ENCODE measurements around the gene WDR31. TPM values are rescaled to one million over a fixed set of nuclear protein-coding genes. Genes with fewer than 3 reads are reported as not detected.

WDR31 gene
- total RNA-seq, 2 experiments from 2014 or later = 0.85 to 1.4 TPM

DNA sequence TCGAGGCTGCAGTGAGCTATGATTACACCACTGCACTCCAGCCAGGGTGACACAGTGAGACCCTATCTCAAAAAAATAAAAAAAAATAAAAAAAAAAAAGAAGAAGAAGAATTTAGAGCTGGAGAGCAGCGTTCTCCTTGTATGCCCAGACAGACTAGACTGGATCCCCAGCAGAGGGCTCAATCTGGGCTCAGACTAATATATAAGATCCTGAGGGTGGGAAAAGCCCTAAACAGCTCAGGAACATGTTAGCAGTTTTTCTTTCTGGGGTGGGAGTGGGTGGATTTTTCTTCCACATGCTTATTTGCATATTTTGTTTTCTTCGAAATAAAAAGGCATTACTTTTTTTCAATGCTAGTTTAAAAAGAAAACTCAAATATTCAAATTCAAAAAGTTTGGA lies 8.4 kb upstream of the WDR31 start:
- Mint-ChIP-seq H3K27ac (no peak overlapping the region), H3K27me3 (peaks cover 9% of the 10 kb centered on the region), H3K4me1 (peaks cover 56% of the 10 kb centered on the region), H3K4me3 (no peak overlapping the region), H3K9me3 (no peaks in the 10 kb centered on the region), H3K36me3 (ENCODE audit: low read depth) (peaks cover 3% of the 10 kb centered on the region)
- DNase-seq = no peak
- ChIA-PET CTCF (interaction anchor here (1.2 to 5.9 kb wide), 8 partner anchors 8 to 126 kb away, joined by 3 to 42 read pairs (median 4); partner anchors contain the start of genes ALAD, CDC26, PRPF4 and WDR31), POLR2A (interaction anchor here (0.7 to 4.0 kb wide), 10 partner anchors 8 to 233 kb away, joined by 3 to 40 read pairs (median 6); partner anchors contain the start of genes C9orf43, CDC26, FKBP15 and HDHD3)

DNA sequence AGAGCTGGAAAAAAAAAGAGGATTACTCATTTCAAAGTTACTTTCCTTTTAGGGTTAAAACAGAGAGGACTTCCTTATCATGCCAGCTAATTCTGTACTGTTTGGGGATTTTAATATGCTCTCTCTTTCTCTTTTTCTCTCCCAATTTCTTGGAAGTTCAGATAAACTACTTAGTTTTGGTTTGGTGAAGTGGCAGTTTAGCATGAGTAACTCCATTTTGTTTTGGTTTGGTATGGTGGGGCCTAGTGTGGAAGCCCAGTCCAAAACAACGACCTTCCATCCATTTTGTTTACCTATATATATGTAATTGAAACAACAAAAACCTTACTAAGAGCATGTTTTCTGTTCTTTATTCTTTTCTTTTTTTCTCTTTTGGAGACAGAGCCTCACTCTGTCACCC lies 5.6 kb upstream of the WDR31 start:
- ChIA-PET CTCF (interaction anchor here (1.5 kb wide), 1 partner anchor 63 kb away, joined by 3 read pairs; no protein-coding TSS in a partner anchor), POLR2A (interaction anchor here (1.7 kb wide), 1 partner anchor 31 kb away, joined by 4 read pairs; the partner anchor contains the start of gene HDHD3)
- no peak for DNase-seq
- peaks cover 53% of the 10 kb centered on the region for H3K4me1 Mint-ChIP-seq
- no peaks in the 10 kb centered on the region for H3K9me3 Mint-ChIP-seq
- no peak overlapping the region for H3K27ac Mint-ChIP-seq
- no peak overlapping the region for H3K4me3 Mint-ChIP-seq
- peaks cover under 1% of the 10 kb centered on the region for H3K27me3 Mint-ChIP-seq
- no peaks in the 10 kb centered on the region for H3K36me3 Mint-ChIP-seq (ENCODE audit: low read depth)

DNA sequence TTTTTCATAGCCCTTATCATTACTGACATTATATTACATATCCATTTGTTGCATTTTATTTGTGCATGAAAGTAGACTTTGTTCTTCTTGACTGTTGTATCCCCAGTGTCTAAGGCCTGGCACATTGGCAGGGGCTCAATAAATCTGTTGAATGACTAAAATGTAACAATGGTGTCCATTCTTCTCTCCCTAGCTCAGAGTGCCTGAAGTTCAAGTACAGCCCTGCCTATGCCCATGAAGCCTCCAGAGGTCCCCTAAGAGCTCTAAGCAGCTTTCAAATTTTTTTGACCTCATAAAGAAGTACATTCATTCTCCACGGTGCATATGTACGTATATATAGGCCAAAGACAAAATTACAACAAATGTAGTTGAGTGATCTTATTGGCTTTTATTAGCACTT lies 5.1 kb upstream of the WDR31 start:
- ChIA-PET POLR2A (no interaction called here), CTCF (interaction anchor here (0.6 to 1.5 kb wide), 2 partner anchors 57 to 64 kb away, joined by 3 read pairs; no protein-coding TSS in a partner anchor)
- no peaks in the 10 kb centered on the region for H3K27me3 Mint-ChIP-seq
- H3K36me3 Mint-ChIP-seq (ENCODE audit: low read depth) = no peaks in the 10 kb centered on the region
- peaks cover 53% of the 10 kb centered on the region for H3K4me1 Mint-ChIP-seq
- no peak overlapping the region for H3K4me3 Mint-ChIP-seq
- H3K27ac Mint-ChIP-seq = no peak overlapping the region
- H3K9me3 Mint-ChIP-seq = no peaks in the 10 kb centered on the region
- DNase-seq = no peak

DNA sequence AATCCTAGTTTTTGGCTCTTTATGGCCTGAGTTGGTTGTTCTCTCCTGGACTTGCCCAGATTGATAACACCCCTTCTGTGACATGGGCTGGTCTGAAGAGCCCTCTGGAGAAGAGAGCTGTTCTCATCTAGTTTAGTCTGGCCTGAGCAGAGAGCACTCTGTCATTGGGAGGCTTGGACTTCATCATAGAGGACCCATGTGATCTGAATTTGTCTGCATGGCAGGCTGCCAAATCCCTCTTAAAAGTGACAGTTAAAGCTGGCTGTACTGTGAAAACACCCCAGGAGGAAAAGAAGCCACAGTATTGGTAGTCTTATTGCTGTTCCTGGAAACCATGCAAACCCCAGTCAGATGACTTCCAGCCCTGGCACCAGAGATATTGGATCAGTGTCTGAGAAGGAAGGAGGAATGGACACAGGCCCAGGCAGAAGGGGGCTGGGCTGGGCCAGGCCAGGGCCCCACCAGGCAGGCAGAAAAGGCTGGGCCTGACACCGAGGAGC lies 3.7 kb upstream of the WDR31 start:
- CTCF ChIA-PET = interaction anchor here (1.0 kb wide), 1 partner anchor 57 kb away, joined by 3 read pairs; the partner anchor contains the start of gene ALAD
- Mint-ChIP-seq H3K27ac (no peak overlapping the region), H3K36me3 (ENCODE audit: low read depth) (no peaks in the 10 kb centered on the region), H3K4me3 (no peak overlapping the region), H3K4me1 (peaks cover 55% of the 10 kb centered on the region), H3K27me3 (no peaks in the 10 kb centered on the region), H3K9me3 (no peaks in the 10 kb centered on the region)
- POLR2A ChIA-PET = no interaction called here
- no peak for DNase-seq

DNA sequence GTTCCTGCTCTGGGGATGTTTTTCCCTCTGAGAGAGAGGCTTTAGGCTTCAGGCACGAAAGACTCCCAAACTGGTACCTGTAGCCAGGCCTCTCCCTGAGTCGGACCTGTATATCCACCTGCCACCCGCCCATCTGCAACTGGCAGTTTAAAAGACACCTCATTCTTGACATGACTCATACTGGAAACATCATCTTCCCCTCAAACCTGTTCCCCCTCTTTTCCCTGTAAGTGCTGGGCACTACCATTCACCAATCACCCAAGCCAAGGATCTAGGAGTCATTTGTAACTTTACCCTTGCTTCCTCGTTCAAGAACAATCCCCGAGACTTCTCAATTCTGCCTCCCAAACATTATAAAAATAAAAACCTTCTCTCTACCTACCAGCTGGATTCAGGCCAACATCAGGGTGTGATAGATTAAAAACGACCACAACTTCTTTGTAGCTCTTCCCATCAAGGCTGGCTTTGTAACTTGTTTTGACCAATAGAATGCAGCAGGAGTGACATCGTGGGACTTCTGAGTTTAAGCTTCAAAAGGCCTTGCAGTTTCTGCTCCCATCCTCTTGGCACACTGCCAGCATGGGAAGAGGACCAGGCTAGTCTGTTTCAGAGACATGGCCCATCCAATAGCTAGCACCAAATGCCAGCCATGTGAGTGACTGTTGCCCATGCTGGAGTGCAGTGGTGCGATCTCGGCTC lies 1.8 kb upstream of the WDR31 start:
- no peak for DNase-seq
- no peaks in the 10 kb centered on the region for H3K36me3 Mint-ChIP-seq (ENCODE audit: low read depth)
- no peaks in the 10 kb centered on the region for H3K27me3 Mint-ChIP-seq
- H3K9me3 Mint-ChIP-seq = no peaks in the 10 kb centered on the region
- ChIA-PET CTCF (interaction anchor here (1.2 to 4.0 kb wide), 2 partner anchors 8 to 20 kb away, joined by 3 to 42 read pairs; partner anchors contain the start of gene BSPRY), POLR2A (interaction anchor here (1.7 to 3.1 kb wide), 3 partner anchors 8 to 68 kb away, joined by 4 to 40 read pairs (median 9); partner anchors contain the start of genes BSPRY, C9orf43, CDC26 and POLE3)
- peaks cover 45% of the 10 kb centered on the region for H3K4me1 Mint-ChIP-seq
- no peak overlapping the region for H3K4me3 Mint-ChIP-seq
- H3K27ac Mint-ChIP-seq = no peak overlapping the region

DNA sequence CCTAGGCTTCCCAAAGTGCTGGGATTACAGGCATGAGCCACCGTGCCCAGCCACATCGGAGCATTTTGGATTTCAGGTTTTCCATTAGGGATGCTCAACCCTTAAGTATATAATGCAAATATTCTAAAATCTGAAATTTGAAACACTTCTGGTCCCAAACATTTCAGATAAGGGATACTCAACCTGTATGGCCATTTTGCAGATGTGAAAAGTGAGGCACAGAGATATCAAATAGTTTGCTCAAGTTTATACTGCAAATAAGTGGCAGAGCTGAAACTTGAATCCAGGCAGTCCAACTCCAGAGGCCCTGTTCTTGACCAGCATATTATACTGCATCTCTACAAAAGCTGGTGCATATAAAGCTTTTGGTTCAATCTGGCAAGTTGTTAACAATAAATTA lies 2.4 kb downstream of the WDR31 start:
- DNase-seq = no peak
- H3K9me3 Mint-ChIP-seq = no peaks in the 10 kb centered on the region
- ChIA-PET CTCF (interaction anchor here (1.3 to 2.6 kb wide), 2 partner anchors 63 to 64 kb away, joined by 4 to 8 read pairs; partner anchors contain the start of genes ALAD, CDC26 and PRPF4), POLR2A (interaction anchor here (0.9 to 1.9 kb wide), 3 partner anchors 11 to 72 kb away, joined by 3 to 6 read pairs (median 3); partner anchors contain the start of genes C9orf43, CDC26, POLE3 and PRPF4)
- H3K27me3 Mint-ChIP-seq = no peaks in the 10 kb centered on the region
- H3K36me3 Mint-ChIP-seq (ENCODE audit: low read depth) = no peaks in the 10 kb centered on the region
- H3K4me3 Mint-ChIP-seq = no peak overlapping the region
- H3K4me1 Mint-ChIP-seq = peaks cover 39% of the 10 kb centered on the region
- H3K27ac Mint-ChIP-seq = no peak overlapping the region

DNA sequence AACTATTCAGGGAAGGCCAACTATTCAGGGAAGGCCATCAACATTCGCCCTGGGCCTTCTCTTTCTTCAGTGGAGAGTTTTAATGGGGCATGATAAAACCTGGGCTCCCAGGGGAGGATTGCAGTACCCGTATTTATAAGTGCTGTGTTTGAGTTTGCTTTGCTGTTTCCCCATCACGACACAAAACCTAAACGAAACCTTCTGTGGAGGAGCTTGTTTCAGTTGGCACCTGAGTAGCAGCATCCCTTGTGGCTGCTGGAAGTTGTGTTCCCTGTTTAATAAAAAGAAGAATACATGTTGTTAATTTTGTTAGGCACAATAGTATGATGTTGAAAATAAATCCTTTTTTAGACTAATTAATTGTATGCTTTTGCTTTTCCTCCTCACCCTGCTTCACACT lies 8.3 kb downstream of the WDR31 start:
- Mint-ChIP-seq H3K9me3 (no peaks in the 10 kb centered on the region), H3K27ac (no peak overlapping the region), H3K27me3 (no peaks in the 10 kb centered on the region), H3K4me3 (no peak overlapping the region), H3K4me1 (peaks cover 11% of the 10 kb centered on the region), H3K36me3 (ENCODE audit: low read depth) (no peaks in the 10 kb centered on the region)
- CTCF ChIA-PET = no interaction called here
- DNase-seq = no peak
- POLR2A ChIA-PET = no interaction called here

DNA sequence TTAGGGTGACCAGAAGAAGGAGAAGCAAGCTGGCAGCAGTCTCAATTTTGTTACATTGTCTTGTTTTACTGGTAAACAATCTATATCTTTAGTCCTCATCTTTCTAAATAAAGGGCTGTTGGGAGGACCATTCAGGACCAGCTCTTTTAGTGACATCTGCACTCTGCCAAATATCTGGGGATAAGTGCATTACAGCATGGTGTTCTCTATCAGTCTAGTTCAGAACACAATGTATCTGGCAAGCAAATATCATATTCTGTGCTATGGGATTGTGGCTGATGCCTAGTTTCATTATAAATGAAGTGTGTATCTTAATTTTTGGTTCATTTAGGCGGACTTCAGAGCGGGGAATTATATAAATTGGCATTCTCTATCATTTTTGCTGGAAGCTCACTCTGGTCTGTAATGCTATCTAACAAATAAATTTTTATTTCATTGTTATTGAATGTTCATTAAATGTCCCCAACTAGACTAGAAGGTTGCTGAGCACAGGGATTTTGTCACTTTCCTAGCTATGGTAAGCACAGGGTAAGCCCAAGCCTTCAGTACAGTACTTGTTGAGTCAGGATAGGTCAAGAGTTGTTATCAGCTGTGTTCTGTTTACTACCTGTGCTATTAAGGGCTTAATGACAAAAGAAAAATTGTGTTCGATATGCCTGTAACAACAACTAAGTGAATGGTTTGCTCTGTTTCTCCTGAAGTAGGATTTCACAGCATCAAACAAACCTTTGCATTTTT lies 11.9 kb downstream of the WDR31 start:
- H3K9me3 Mint-ChIP-seq = no peaks in the 10 kb centered on the region
- no peaks in the 10 kb centered on the region for H3K4me1 Mint-ChIP-seq
- ChIA-PET CTCF (interaction anchor here (0.6 kb wide), 1 partner anchor 75 kb away, joined by 5 read pairs; no protein-coding TSS in a partner anchor), POLR2A (no interaction called here)
- no peak for DNase-seq
- H3K27ac Mint-ChIP-seq = no peak overlapping the region
- H3K4me3 Mint-ChIP-seq = no peak overlapping the region
- no peaks in the 10 kb centered on the region for H3K36me3 Mint-ChIP-seq (ENCODE audit: low read depth)
- no peaks in the 10 kb centered on the region for H3K27me3 Mint-ChIP-seq

DNA sequence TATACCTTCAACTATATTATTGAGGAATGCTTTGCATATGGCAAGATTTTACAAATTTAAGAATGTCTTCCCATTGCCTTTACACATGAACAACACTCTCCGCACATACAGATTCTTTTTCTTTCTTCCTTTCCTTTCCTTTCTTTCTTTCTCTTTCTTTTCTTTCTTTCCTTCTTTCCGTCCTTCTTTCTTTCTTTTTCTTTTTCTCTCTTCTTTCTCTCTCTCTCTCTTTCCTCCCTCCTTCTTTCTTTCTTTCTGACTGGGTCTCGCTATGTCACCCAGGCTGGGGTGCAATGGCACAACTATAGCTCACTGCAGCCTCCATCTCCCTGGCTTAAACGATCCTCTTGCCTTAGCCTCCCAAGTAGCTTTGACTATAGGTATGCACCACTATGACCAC lies 13.8 kb downstream of the WDR31 start:
- no peak overlapping the region for H3K4me3 Mint-ChIP-seq
- H3K27me3 Mint-ChIP-seq = no peaks in the 10 kb centered on the region
- no peaks in the 10 kb centered on the region for H3K9me3 Mint-ChIP-seq
- ChIA-PET POLR2A (no interaction called here), CTCF (interaction anchor here (1.0 kb wide), 1 partner anchor 16 kb away, joined by 3 read pairs; no protein-coding TSS in a partner anchor)
- H3K4me1 Mint-ChIP-seq = no peaks in the 10 kb centered on the region
- H3K36me3 Mint-ChIP-seq (ENCODE audit: low read depth) = no peaks in the 10 kb centered on the region
- H3K27ac Mint-ChIP-seq = no peak overlapping the region
- no peak for DNase-seq

DNA sequence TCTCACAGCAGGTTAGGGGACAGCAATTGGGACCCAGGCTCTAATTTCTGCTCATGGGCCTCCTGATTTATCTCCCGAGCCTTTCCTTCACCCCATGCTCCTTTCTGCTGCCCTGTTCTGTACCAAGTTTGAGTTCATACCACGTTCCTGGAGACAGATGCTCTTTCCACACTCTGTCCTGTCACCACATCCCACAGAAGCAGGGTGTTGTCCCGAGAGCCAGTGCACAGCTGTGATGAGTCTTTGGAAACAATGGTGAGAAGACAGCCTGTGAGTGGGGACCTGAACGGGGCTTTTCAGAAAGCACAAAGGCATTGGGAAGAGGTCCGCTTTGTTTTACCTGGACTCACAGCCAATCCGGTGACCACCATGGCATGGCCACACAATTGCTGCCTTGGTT lies 17.4 kb downstream of the WDR31 start:
- Mint-ChIP-seq H3K36me3 (ENCODE audit: low read depth) (no peaks in the 10 kb centered on the region), H3K4me3 (no peak overlapping the region), H3K4me1 (no peaks in the 10 kb centered on the region), H3K9me3 (no peaks in the 10 kb centered on the region), H3K27ac (no peak overlapping the region), H3K27me3 (no peaks in the 10 kb centered on the region)
- ChIA-PET CTCF (no interaction called here), POLR2A (no interaction called here)
- no peak for DNase-seq

DNA sequence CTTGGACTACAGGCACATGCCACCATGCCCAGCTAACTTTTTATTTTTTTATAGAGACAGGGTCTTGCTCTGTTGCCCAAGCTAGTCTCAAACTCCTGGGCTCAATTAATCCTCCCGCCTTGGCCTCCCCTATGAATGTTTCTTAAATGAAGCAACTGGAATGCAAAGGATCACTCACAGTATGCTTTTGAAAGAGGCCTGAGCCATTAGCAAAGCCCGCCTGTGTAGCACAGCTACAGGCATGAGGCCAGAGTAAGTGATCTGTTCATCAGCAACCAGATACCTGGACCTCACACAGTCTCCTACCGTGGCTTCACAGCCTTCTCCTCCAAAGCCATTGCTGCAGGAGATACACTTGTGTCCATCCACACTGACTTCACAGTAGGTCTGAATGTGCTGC lies 20.0 kb downstream of the WDR31 start:
- H3K36me3 Mint-ChIP-seq (ENCODE audit: low read depth) = no peaks in the 10 kb centered on the region
- no peaks in the 10 kb centered on the region for H3K4me1 Mint-ChIP-seq
- peaks cover 1% of the 10 kb centered on the region for H3K27me3 Mint-ChIP-seq
- DNase-seq = no peak
- no peak overlapping the region for H3K27ac Mint-ChIP-seq
- CTCF ChIA-PET = no interaction called here
- H3K9me3 Mint-ChIP-seq = no peaks in the 10 kb centered on the region
- no peak overlapping the region for H3K4me3 Mint-ChIP-seq
- POLR2A ChIA-PET = no interaction called here

DNA sequence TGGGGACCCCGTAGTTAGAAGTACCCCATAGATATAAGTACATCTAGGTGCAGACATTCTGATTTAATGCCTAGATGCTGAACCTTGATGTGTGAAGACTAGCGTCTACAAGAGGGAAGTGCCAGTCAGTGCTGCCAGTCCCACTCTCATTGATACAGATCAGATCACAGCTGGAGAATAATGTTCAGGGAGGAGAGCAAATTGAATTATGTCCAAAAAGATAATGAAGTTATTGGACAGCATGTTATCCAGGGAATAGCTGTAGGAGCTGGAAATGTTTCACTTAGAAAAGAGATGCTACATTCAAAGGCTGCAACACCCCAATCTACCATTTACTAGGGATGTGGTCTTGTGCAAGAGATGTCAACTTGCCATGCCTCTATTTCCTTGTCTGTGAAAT lies 21.0 kb downstream of the WDR31 start:
- ChIA-PET CTCF (no interaction called here), POLR2A (no interaction called here)
- no peaks in the 10 kb centered on the region for H3K4me1 Mint-ChIP-seq
- no peak for DNase-seq
- no peaks in the 10 kb centered on the region for H3K9me3 Mint-ChIP-seq
- H3K4me3 Mint-ChIP-seq = no peak overlapping the region
- H3K27ac Mint-ChIP-seq = no peak overlapping the region
- H3K27me3 Mint-ChIP-seq = peaks cover 3% of the 10 kb centered on the region
- H3K36me3 Mint-ChIP-seq (ENCODE audit: low read depth) = no peaks in the 10 kb centered on the region

DNA sequence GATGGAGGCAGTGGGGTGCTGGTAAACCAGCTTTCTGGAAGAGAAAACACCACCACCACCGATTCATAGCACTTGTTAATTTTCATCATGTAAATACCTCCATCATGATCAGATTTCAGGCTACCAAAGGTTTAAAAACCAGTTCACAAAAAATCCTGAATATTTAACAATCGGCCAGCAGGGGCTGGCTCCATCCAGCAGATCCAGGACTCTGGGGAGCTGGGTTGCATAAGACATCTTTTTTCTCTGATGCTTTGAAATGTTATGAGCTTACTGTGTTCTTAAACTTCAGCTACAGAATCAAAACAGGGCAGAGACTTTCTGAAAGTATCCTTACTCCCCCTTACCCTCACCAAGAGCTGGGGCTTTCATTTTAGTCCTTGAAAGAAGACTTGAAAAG lies 22.3 kb downstream of the WDR31 start:
- no peak for DNase-seq
- CTCF ChIA-PET = interaction anchor here (0.5 kb wide), 1 partner anchor 421 kb away, joined by 5 read pairs; no protein-coding TSS in a partner anchor
- POLR2A ChIA-PET = no interaction called here
- Mint-ChIP-seq H3K36me3 (ENCODE audit: low read depth) (no peaks in the 10 kb centered on the region), H3K4me1 (no peaks in the 10 kb centered on the region), H3K4me3 (no peak overlapping the region), H3K27ac (no peak overlapping the region), H3K27me3 (peaks cover 3% of the 10 kb centered on the region), H3K9me3 (no peaks in the 10 kb centered on the region)
